MCF 10A (cell line): ENCODE data around the gene SURF6. TPM values are rescaled to one million over a fixed set of nuclear protein-coding genes. Genes with fewer than 3 reads are reported as not detected.
"Not testable (repeated sequence)": the region's sequence is repeated elsewhere in the genome, so short reads cannot be mapped to it uniquely, and the experiment has no call there.

ENCODE experiments used
- BruUV-seq: library from RNA; stranded (reverse); fragments of 400-500 nt; replicated peaks from 2 replicates; lab custom pipeline; 2021; lab: Mats Ljungman, UMichigan
- CTCF ChIA-PET: fragments of 300-600 bp; sonication (Branson Sonifier 250); formaldehyde crosslinking; extraction: SDS; loops from one replicate; lab custom pipeline; 2021; ENCODE audit warnings: antibody characterized with exemption, inconsistent platforms; lab: Yijun Ruan, JAX
- POLR2A ChIA-PET: fragments of 300-600, 350-650 bp; sonication (Branson Sonifier 250); formaldehyde crosslinking; extraction: SDS; loops from one replicate; lab custom pipeline; 2020; ENCODE audit warnings: antibody characterized with exemption, inconsistent platforms; lab: Yijun Ruan, JAX
- DNase-seq: peaks from one replicate; pipeline ENCODE4 v3.0.0-alpha.2; 2018; ENCODE audit not compliant: unreplicated experiment
- H3K27ac Mint-ChIP-seq: one replicate; pipeline ENCODE4 v1.8.0; 2022; ENCODE audit warnings: mild to moderate bottlenecking, low read depth, mixed read lengths; ENCODE audit not compliant: unreplicated experiment
- H3K27me3 Mint-ChIP-seq: one replicate; pipeline ENCODE4 v1.8.0; 2022; ENCODE audit warnings: mixed read lengths; ENCODE audit not compliant: insufficient read depth, unreplicated experiment
- H3K36me3 Mint-ChIP-seq: one replicate; pipeline ENCODE4 v1.8.0; 2022; ENCODE audit warnings: mild to moderate bottlenecking, moderate library complexity, mixed read lengths; ENCODE audit not compliant: insufficient read depth, unreplicated experiment
- H3K4me1 Mint-ChIP-seq: one replicate; pipeline ENCODE4 v1.8.0; 2022; ENCODE audit warnings: mixed read lengths; ENCODE audit not compliant: insufficient read depth, unreplicated experiment
- H3K4me3 Mint-ChIP-seq: one replicate; pipeline ENCODE4 v1.8.0; 2022; ENCODE audit warnings: mild to moderate bottlenecking, moderate library complexity, mixed read lengths; ENCODE audit not compliant: unreplicated experiment
- H3K9me3 Mint-ChIP-seq: one replicate; pipeline ENCODE4 v1.8.0; 2022; ENCODE audit warnings: mixed read lengths; ENCODE audit not compliant: unreplicated experiment
- intact Hi-C: fragments of 100-400 bp; cut with micrococcal nuclease; formaldehyde crosslinking; loops from 2 replicates; pipeline ENCODE4 v1.14.1; 2022
- total RNA-seq: library from RNA; stranded (reverse); gene quantifications from 2 replicates; pipeline ENCODE4 v1.2.3, GENCODE V29; 2022
- TF ChIP-seq, protein P1 (sequence below): fragments of 200-600 bp; IDR thresholded peaks from one replicate; pipeline ENCODE4 v1.8.0; 2022; ENCODE audit warnings: antibody characterized with exemption, mild to moderate bottlenecking; ENCODE audit not compliant: unreplicated experiment

SURF6 gene
- total RNA-seq, 1 experiment from 2014 or later: 40.5 TPM

DNA sequence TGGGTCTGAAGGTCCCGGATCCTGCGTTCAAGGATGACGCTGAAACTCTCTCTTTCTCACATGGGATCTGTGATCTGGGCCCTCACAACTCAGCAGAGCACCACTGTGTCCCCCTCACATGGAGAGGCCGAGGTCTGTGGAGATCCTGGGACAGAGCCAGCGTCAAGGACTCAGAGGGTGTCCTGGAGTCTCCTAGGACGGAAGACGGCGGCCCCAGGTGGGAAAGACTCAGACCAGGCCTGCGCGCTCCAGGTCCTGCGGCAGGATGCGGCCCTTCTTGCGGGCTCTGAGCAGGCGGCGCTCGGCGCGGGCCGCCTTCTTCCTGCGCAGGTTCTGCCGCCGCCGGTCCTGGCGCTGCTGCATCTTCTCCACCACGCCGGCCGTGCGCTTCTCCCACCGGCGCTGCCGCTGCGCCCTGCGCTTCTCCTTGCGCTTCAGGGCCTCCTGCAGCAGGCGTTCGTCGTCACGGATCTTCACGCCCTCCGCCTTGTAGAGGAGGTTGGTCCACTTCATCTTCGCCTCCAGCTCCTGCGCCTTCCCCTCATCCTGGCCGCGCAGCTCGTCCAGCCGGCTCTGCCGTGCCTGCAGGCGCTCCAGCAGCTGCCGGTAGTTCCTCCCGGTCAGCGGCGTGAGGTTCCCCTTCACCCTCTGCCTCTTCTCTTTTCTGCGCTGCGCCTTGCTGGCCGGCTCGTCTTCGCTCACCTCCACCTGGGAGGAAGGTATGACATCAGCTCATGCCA, 4.2 kb downstream of the SURF6 start:
- CTCF ChIA-PET: interaction anchor here (2.9 to 5.1 kb wide), 2 partner anchors 145 to 152 kb away, joined by 12 to 72 read pairs; no protein-coding TSS in a partner anchor
- Mint-ChIP-seq H3K9me3 (no peaks in the 10 kb centered on the region), H3K4me1 (peaks cover 11% of the 10 kb centered on the region), H3K27ac (no peak overlapping the region), H3K27me3 (no peaks in the 10 kb centered on the region), H3K36me3 (peaks cover 45% of the 10 kb centered on the region), H3K4me3 (no peak overlapping the region)
- DNase-seq: no peak
- no TSS peak for BruUV-seq
- TF ChIP-seq, protein P1, sequence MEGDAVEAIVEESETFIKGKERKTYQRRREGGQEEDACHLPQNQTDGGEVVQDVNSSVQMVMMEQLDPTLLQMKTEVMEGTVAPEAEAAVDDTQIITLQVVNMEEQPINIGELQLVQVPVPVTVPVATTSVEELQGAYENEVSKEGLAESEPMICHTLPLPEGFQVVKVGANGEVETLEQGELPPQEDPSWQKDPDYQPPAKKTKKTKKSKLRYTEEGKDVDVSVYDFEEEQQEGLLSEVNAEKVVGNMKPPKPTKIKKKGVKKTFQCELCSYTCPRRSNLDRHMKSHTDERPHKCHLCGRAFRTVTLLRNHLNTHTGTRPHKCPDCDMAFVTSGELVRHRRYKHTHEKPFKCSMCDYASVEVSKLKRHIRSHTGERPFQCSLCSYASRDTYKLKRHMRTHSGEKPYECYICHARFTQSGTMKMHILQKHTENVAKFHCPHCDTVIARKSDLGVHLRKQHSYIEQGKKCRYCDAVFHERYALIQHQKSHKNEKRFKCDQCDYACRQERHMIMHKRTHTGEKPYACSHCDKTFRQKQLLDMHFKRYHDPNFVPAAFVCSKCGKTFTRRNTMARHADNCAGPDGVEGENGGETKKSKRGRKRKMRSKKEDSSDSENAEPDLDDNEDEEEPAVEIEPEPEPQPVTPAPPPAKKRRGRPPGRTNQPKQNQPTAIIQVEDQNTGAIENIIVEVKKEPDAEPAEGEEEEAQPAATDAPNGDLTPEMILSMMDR: no peak
- intact Hi-C loops: no loop called here
- POLR2A ChIA-PET: no interaction called here

DNA sequence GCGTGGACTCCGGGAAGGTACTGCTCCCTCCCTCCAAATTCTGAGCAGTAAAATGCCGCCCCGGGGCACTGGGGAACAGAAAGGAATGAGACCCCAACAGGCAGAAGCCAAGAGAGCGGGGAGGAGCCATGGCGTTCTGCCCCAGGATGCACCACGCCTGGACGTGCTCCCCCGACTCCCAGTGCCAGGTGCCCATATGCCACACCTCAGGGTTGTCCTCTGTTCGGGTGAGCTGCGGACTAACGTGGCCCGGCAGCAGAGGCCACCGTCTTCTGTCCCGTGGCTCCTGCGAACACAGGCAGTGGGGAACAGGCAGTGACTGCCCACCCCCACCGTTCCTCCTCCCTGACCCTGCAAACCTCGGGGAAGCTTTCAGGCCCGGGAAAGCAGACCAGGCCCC, 4.8 kb downstream of the SURF6 start:
- DNase-seq: no peak
- Mint-ChIP-seq H3K9me3 (no peaks in the 10 kb centered on the region), H3K4me3 (no peak overlapping the region), H3K4me1 (peaks cover 11% of the 10 kb centered on the region), H3K36me3 (peaks cover 43% of the 10 kb centered on the region), H3K27ac (no peak overlapping the region), H3K27me3 (no peaks in the 10 kb centered on the region)
- intact Hi-C loops: no loop called here
- ChIA-PET POLR2A (no interaction called here), CTCF (interaction anchor here (0.9 to 5.1 kb wide), 8 partner anchors 11 to 291 kb away, joined by 3 to 72 read pairs (median 8); no protein-coding TSS in a partner anchor)
- TF ChIP-seq, protein P1: no peak
- no TSS peak for BruUV-seq

DNA sequence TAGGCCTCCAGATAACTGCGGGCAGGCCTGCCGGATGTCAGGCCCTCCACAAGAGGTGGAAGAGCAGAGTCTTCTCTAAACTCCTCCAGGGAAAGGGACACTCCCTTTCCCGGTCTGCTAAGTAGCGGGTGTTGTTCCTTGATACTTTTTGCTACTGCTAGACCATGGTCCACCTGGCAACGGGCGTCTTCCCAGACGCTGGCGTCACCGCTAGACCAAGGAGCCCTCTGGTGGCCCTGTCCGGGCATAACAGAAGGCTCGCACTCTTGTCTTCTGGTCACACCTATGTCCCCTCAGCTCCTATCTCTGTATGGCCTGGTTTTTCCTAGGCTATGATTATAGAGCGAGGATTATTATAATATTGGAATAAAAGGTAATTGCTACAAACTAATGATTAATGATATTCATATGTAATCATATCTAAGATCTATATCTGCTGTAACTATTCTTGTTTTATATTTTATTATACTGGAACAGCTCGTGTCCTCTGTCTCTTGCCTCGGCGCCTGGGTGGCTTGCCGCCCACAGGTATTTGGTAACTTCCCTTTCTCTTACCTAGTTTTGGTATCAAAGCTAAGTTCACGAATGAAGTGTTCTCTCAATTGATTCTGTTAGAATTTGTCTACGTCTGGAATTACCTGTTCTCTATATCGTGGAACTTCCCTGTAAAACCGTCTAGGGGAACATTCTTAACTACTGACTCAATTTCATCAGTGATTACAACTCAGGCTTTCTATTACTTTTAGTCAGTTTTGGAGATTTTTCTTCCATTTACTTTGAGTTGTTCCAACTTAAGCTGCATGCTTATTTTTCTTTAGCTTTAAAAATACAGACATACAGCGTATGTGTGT, 6.5 kb downstream of the SURF6 start:
- not testable (repeated sequence) for H3K27me3 Mint-ChIP-seq, H3K9me3 Mint-ChIP-seq, H3K4me3 Mint-ChIP-seq, H3K27ac Mint-ChIP-seq, BruUV-seq, H3K4me1 Mint-ChIP-seq
- DNase-seq: peak; percentile 37
- ChIA-PET POLR2A (interaction anchor here (0.6 to 1.7 kb wide), 5 partner anchors 14 to 145 kb away, joined by 3 to 6 read pairs (median 3); no protein-coding TSS in a partner anchor), CTCF (interaction anchor here (0.6 to 5.1 kb wide), 18 partner anchors 9 to 664 kb away, joined by 3 to 72 read pairs (median 4); no protein-coding TSS in a partner anchor)
- peaks cover 33% of the 10 kb centered on the region for H3K36me3 Mint-ChIP-seq
- intact Hi-C loops: loop anchor here (1.0 kb wide), 1 partner anchor 144 kb away; no protein-coding TSS in a partner anchor
- TF ChIP-seq, protein P1: peak; percentile 70
